Epithelial cell of proximal tubule (primary cell): Measurements from ENCODE around the gene TSPAN6. TPM values are rescaled to one million over a fixed set of nuclear protein-coding genes. Genes with fewer than 3 reads are reported as not detected.

Experiments used
- DNase-seq: peaks from one replicate; pipeline ENCODE4 v3.0.0-alpha.2; 2011; ENCODE audit warnings: low read depth
- H3K4me3 ChIP-seq: 2 replicates; pipeline ENCODE4 v1.5.1; 2011; ENCODE audit warnings: low read depth, mild to moderate bottlenecking, low read length
- total RNA-seq: library from RNA; depleted of rRNA; stranded (reverse); fragments of >200 nt; gene quantifications from 2 replicates; pipeline ENCODE4 v1.2.3, GENCODE V29; 2015
- TF ChIP-seq, protein P1 (sequence below): conservative IDR thresholded peaks from 2 replicates; pipeline ENCODE4 v1.5.1; 2012; ENCODE audit warnings: low read depth, mild to moderate bottlenecking, low read length

TSPAN6 gene
- total RNA-seq, 1 donor from 2014 or later: 59.0 TPM

DNA sequence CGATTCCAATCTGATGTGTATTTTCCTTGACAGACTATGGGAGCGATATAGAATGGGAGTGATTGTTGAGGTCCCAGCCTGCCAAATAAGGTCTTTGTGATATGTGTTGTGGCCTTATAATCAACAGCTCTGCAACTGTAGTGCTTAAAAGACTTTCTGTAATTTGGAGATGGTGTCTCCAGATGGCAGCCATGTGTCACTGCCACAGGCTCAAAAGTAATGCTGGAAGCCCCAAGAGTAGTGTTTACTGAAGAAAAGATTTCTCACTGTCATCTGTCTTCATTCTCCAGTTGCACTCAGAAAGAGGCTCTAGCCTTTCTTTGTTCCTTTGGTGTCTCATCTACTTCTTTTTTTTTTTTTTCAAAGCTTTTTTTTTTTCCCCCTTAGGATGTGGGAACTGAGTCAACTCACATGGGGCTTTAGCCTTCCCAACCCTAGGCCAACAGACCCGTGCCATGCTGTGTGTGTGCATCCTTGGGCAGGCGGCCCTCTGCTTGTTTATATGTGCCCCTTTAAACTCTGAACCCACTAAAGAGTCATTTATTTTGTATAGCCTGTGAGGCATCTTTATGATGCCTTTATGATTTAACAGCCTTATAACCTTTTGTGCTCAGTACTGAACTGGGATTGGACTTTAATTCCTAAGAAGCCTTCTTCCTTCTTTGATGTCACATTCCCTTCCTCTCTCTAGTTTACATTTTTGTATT lies 23.0 kb upstream of the TSPAN6 start:
- no peak for DNase-seq
- no peak overlapping the region for H3K4me3 ChIP-seq
- TF ChIP-seq, protein P1, sequence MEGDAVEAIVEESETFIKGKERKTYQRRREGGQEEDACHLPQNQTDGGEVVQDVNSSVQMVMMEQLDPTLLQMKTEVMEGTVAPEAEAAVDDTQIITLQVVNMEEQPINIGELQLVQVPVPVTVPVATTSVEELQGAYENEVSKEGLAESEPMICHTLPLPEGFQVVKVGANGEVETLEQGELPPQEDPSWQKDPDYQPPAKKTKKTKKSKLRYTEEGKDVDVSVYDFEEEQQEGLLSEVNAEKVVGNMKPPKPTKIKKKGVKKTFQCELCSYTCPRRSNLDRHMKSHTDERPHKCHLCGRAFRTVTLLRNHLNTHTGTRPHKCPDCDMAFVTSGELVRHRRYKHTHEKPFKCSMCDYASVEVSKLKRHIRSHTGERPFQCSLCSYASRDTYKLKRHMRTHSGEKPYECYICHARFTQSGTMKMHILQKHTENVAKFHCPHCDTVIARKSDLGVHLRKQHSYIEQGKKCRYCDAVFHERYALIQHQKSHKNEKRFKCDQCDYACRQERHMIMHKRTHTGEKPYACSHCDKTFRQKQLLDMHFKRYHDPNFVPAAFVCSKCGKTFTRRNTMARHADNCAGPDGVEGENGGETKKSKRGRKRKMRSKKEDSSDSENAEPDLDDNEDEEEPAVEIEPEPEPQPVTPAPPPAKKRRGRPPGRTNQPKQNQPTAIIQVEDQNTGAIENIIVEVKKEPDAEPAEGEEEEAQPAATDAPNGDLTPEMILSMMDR: no peak

DNA sequence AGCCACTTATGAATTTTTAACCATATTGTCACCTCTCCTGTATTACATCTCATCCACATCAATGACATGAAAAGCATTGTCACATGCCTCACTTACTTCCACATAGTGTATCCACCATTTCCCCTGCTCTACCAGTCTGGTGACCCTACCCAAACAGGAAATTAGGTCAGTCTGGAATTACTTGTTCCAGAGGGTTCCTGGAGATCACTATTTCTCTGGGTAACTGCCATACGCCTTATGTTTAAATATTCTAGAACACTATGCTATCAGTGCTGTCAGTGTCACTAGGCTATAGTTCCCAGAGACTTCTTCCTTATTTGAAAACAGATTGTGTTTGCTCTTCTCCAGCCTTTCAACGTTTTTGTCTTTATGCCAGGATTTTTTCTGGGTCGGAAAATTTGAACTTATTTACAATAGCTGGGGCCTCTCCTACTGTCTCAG lies 22.4 kb upstream of the TSPAN6 start:
- no peak overlapping the region for H3K4me3 ChIP-seq
- TF ChIP-seq, protein P1: no peak

DNA sequence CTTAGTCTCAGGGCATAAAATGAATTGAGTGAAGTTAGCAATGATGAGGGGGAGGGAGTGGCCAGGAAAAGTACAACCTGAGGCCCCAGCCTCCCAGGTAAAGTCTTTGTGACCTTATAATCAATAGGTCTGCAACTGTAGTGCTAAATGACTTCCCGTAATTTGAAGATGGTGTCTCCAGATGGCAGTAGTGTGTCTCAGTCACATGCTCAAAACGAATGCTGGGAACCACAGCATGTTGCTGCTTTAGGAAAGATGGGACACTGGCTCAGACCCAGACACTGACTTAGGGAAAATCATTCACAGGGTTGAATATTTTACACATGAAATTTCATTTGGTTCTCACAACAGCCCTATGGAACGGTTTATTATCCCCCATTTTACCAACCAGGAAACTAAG lies 17.7 kb upstream of the TSPAN6 start:
- no peak overlapping the region for H3K4me3 ChIP-seq
- DNase-seq: no peak
- TF ChIP-seq, protein P1: peak; percentile 39

More for the DNA sequence above, 22.4 kb upstream of the TSPAN6 start:
- no peak for DNase-seq

DNA sequence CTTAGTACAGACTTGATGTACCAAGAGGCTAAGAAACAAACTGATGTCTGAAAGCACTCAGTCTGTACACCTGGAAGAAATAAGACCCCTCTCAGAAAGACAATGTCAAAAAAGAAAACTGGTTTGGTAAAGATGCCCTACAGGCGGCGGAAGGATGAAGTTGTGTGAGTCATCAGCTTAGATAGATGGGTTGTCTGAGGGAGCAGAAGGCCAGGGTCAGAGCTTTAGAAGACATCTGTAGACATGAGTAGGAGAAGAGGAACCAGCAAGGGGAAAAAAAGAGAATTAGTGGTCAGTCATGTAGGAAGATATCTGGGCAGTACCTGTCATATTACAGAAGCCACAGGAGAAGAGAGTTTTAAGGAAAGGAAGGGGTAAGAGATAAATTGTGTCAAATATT lies 15.7 kb upstream of the TSPAN6 start:
- DNase-seq: no peak
- no peak overlapping the region for H3K4me3 ChIP-seq

DNA sequence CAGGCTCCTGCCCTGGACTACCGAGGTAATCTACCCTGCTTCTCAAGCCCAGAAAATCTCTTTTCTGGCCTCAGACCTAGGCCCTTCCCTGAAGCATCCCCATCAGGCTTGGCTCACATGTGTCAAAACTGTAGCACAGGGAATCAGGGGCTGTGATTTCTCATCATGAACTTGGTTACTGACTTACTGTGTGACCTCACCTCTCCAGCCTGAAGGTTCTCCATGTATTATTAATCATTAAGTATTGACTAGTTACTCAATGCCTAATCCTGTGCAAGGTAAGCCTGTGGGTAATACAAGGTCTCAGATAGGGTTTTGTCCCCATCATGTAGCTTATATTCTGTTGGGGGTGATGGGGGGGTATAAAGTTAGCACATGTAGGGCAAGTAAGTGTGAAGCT lies 14.2 kb upstream of the TSPAN6 start:
- TF ChIP-seq, protein P1: no peak

More for the DNA sequence above, 15.7 kb upstream of the TSPAN6 start:
- TF ChIP-seq, protein P1: no peak

DNA sequence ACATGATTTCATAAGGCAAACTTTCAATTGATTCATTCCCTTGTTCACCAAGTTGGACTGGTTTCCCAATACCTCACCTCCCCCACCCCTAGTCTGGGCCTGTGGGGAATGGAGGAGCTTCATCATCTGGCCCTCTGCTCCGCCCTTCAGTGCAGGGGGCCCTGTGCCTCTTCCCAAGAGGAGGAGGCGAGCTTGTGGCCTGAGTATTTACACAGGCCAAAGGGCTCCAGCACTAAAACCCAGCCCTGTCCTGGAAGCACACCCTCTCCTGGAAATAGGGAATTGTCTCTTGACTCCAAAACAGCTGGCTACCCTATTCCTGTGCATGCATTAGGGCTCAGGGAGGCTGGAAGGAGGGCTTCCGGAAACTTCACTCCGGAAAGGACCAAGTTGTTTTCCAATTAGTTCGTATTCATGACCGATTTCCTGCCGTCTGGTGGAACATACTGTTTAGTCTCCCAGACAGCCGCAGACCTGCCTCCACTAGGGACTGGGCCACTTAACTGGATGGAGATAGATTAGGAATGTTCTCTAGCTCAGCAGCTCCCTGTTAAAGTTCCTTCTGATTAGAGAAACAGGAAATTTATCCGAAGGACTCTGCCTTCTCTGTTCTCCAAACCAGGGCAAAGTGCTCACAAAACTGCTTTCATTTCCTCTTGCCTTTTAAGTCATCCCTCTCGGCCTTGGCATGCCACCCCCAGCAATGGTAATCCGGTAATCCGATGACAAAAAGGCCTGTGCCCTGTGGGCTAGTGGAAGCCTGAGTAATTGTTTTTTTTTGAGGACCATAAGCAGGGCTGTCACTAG lies 13.1 kb upstream of the TSPAN6 start:
- no peak overlapping the region for H3K4me3 ChIP-seq
- no peak for DNase-seq
- TF ChIP-seq, protein P1: no peak

More for the DNA sequence above, 14.2 kb upstream of the TSPAN6 start:
- peak; percentile 32 for DNase-seq
- no peak overlapping the region for H3K4me3 ChIP-seq
